HCT116 (cell line): ENCODE results near the gene HNRNPA1. TPM values are rescaled to one million over a fixed set of nuclear protein-coding genes. Genes with fewer than 3 reads are reported as not detected.
A peak's percentile ranks its signal among the peaks of the same experiment; 100 is the strongest.

ENCODE experiments used
- ATAC-seq: fragments of 200-7000 bp; cut with Tn5 transposase; 2 replicates; pipeline ENCODE4 v1.9.1; 2020; ENCODE audit warnings: mild to moderate bottlenecking, moderate library complexity
- BruUV-seq: library from RNA; stranded (reverse); fragments of 400-500 nt; replicated peaks from 2 replicates; lab custom pipeline; 2021; lab: Mats Ljungman, UMichigan
- CTCF ChIA-PET: fragments of 300-600 bp; sonication (Branson Sonifier 250); formaldehyde crosslinking; loops from one replicate; lab custom pipeline; 2021; ENCODE audit warnings: antibody characterized with exemption; lab: Charles Lee
- POLR2A ChIA-PET: fragments of 300-600, 350-600 bp; sonication (Branson Sonifier 250); formaldehyde crosslinking; loops from one replicate; lab custom pipeline; 2021; ENCODE audit warnings: antibody characterized with exemption; lab: Charles Lee
- RAD21 ChIA-PET, 2 experiments: fragments of 300-600 bp; sonication (Branson Sonifier 250); formaldehyde crosslinking; loops; one replicate each; lab custom pipeline; 2023; ENCODE audit warnings: low total read pairs in 2 of 2; ENCODE audit not compliant: uncharacterized antibody in 2 of 2, unreplicated experiment in 2 of 2, low non-redundant PET in 1 of 2; lab: Charles Lee
- DNase-seq: peaks from one replicate; pipeline ENCODE4 v3.0.0-alpha.2; 2010; ENCODE audit warnings: low read depth, low spot score
- H2AFZ ChIP-seq: fragments of 200-600 bp; shearing (Covaris generic), sonication (generic); 2 replicates; pipeline ENCODE4 v1.6.1; 2017; ENCODE audit warnings: low read depth, mixed run types, mixed read lengths, antibody characterized with exemption, low read length; ENCODE audit not compliant: poor library complexity, severe bottlenecking
- H3K27ac ChIP-seq: 2 replicates; pipeline ENCODE4 v1.5.1; 2012; ENCODE audit warnings: low read depth, low read length
- H3K27me3 ChIP-seq: fragments of 200-600 bp; sonication (generic); 2 replicates; pipeline ENCODE4 v1.6.1; 2016; ENCODE audit warnings: mixed run types, low read length, mixed read lengths; ENCODE audit not compliant: insufficient read depth
- H3K36me3 ChIP-seq, 2 experiments: fragments of 200-500 bp in 1 of 2; fragments of 200-600 bp in 1 of 2; sonication (Bioruptor generic) in 1 of 2; sonication (generic) in 1 of 2; 2 replicates each; pipeline versions ENCODE4 v1.5.1 to v1.6.1; 2014 to 2016; ENCODE audit warnings: low read length in 2 of 2, inconsistent platforms in 1 of 2, mixed read lengths in 1 of 2, mixed run types in 1 of 2; ENCODE audit not compliant: insufficient read depth in 2 of 2, control insufficient read depth in 1 of 2
- H3K4me1 ChIP-seq, 2 experiments: fragments of 200-600 bp in 1 of 2; sonication (generic) in 1 of 2; 2 replicates each; pipeline versions ENCODE4 v1.5.1 to v1.6.1; 2012 to 2017; ENCODE audit warnings: low read length in 2 of 2, inconsistent platforms in 1 of 2, mild to moderate bottlenecking in 1 of 2, mixed read lengths in 1 of 2, mixed run types in 1 of 2, moderate library complexity in 1 of 2; ENCODE audit not compliant: insufficient read depth in 2 of 2, control insufficient read depth in 1 of 2
- H3K4me2 ChIP-seq: fragments of 200-600 bp; sonication (generic); 2 replicates; pipeline ENCODE4 v1.6.1; 2017; ENCODE audit warnings: mixed run types, low read length, mixed read lengths
- H3K4me3 ChIP-seq, 2 experiments: fragments of 200-600 bp in 1 of 2; sonication (generic) in 1 of 2; replicated peaks in 1 of 2; 2 replicates each; pipeline ENCODE4 v1.5.1; 2011 to 2016; ENCODE audit warnings: low read length in 2 of 2, control low read depth in 1 of 2, low read depth in 1 of 2, mild to moderate bottlenecking in 1 of 2, mixed read lengths in 1 of 2, mixed run types in 1 of 2
- H3K79me2 ChIP-seq: fragments of 200-600 bp; sonication (generic); 2 replicates; pipeline ENCODE4 v1.6.1; 2017; ENCODE audit warnings: mild to moderate bottlenecking, mixed run types, low read length, moderate library complexity, mixed read lengths; ENCODE audit not compliant: insufficient read depth
- H3K9ac ChIP-seq: fragments of 200-600 bp; sonication (generic); 2 replicates; pipeline ENCODE4 v1.6.1; 2016; ENCODE audit warnings: low read length, mixed read lengths
- H3K9me2 ChIP-seq: fragments of 200-600 bp; sonication (generic), shearing (Covaris generic); 2 replicates; pipeline ENCODE4 v1.6.1; 2017; ENCODE audit warnings: mixed run types, mild to moderate bottlenecking, moderate library complexity; ENCODE audit not compliant: insufficient read depth
- H3K9me3 ChIP-seq, 2 experiments: fragments of 200-500 bp in 1 of 2; fragments of 200-600 bp in 1 of 2; sonication (Bioruptor generic) in 1 of 2; sonication (generic) in 1 of 2; 2 replicates each; pipeline ENCODE4 v1.6.1; 2014 to 2017; ENCODE audit warnings: low read length in 2 of 2, mixed read lengths in 2 of 2, inconsistent platforms in 1 of 2, low read depth in 1 of 2, mild to moderate bottlenecking in 1 of 2, mixed run types in 1 of 2, moderate library complexity in 1 of 2; ENCODE audit not compliant: control insufficient read depth in 1 of 2, insufficient read depth in 1 of 2
- H4K20me1 ChIP-seq: fragments of 200-600 bp; sonication (generic), shearing (Covaris generic); 2 replicates; pipeline ENCODE4 v1.6.1; 2017; ENCODE audit warnings: mixed run types, mild to moderate bottlenecking, moderate library complexity; ENCODE audit not compliant: insufficient read depth
- EZH2phosphoT487 ChIP-seq: fragments of 200-600 bp; IDR thresholded peaks from 2 replicates; pipeline ENCODE4 v1.6.1; 2018; ENCODE audit warnings: antibody characterized with exemption, borderline replicate concordance
- POLR2A ChIP-seq: IDR thresholded peaks from 2 replicates; pipeline ENCODE4 v1.7.0; 2011; ENCODE audit warnings: borderline replicate concordance; ENCODE audit not compliant: insufficient read depth, insufficient read length; ENCODE audit errors: extremely low read depth
- RAD21 ChIP-seq: IDR thresholded peaks from 2 replicates; pipeline ENCODE4 v1.6.1; 2012; ENCODE audit warnings: low read depth, mild to moderate bottlenecking
- SRF ChIP-seq: IDR thresholded peaks from 2 replicates; pipeline ENCODE4 v1.6.1; 2012; ENCODE audit warnings: low read depth
- TCF7L2 ChIP-seq: IDR thresholded peaks from 2 replicates; pipeline ENCODE4 v1.7.0; 2011; ENCODE audit warnings: borderline replicate concordance, inconsistent platforms; ENCODE audit not compliant: insufficient read depth, insufficient read length; ENCODE audit errors: extremely low read depth
- ZNF274 ChIP-seq: fragments of 200-500 bp; sonication (Bioruptor generic); IDR thresholded peaks from 2 replicates; pipeline ENCODE4 v1.6.1; 2014; ENCODE audit warnings: mild to moderate bottlenecking, low read depth, low read length, inconsistent platforms
- intact Hi-C: fragments of 100-400 bp; cut with micrococcal nuclease; formaldehyde crosslinking; loops from 2 replicates; pipeline ENCODE4 v1.10.0; 2022
- total RNA-seq: library from RNA; stranded (reverse); gene quantifications from one replicate; pipeline ENCODE4 v1.2.1, GENCODE V29; 2021; ENCODE audit not compliant: unreplicated experiment
- TF ChIP-seq, protein P1 (sequence below), 3 experiments: fragments of 200-600 bp in 1 of 3; sonication (generic) in 1 of 3; IDR thresholded peaks in 2 of 3; conservative IDR thresholded peaks in 1 of 3; 2 replicates each; pipeline ENCODE4 v1.5.1; 2012 to 2017; ENCODE audit warnings: low read depth in 2 of 3, low read length in 2 of 3, antibody characterized with exemption in 1 of 3, borderline replicate concordance in 1 of 3, control low read depth in 1 of 3, mild to moderate bottlenecking in 1 of 3, mixed read lengths in 1 of 3, mixed run types in 1 of 3, moderate library complexity in 1 of 3; ENCODE audit not compliant: insufficient read depth in 1 of 3
- TF ChIP-seq, protein P2 (sequence below): IDR thresholded peaks from 2 replicates; pipeline ENCODE4 v1.6.1; 2012; ENCODE audit warnings: low read depth
- TF ChIP-seq, protein P3 (sequence below): IDR thresholded peaks from 2 replicates; pipeline ENCODE4 v1.6.1; 2012

The HNRNPA1 gene
- total RNA-seq, 1 experiment from 2014 or later: 1,878 TPM

DNA sequence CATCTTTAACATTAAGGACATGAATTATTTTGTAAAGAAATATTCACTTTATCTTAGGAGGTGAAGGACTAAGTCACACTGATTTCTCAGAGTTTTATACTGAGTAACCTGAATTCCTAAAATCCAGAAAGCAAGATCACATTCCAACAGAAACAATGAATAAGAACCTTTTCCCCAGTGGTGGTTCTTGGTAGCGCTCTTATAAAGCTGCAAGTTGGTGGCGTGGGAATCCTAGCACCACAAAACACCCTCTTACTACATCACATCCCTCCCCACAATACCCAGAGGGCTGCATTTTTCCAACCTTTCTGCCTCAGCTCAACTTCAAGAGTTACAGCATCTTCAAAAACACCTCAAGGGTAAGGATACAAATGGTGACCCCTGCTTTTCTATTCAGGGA, 47.7 kb upstream of the HNRNPA1 start:
- RAD21 ChIA-PET: no interaction called here
- H3K27ac ChIP-seq: no peak overlapping the region
- H3K36me3 ChIP-seq: no peaks in the 10 kb centered on the region
- POLR2A ChIA-PET: no interaction called here
- CTCF ChIA-PET: interaction anchor here (1.4 kb wide), 1 partner anchor 19 kb away, joined by 5 read pairs; no protein-coding TSS in a partner anchor
- DNase-seq (no peak), ATAC-seq (peak; percentile 56)
- BruUV-seq: no TSS peak
- H3K9me3 ChIP-seq: no peaks in the 10 kb centered on the region
- no peak overlapping the region for H3K4me2 ChIP-seq
- H3K4me1 ChIP-seq: peaks cover 7 to 22% of the 10 kb centered on the region in 2 experiments; a peak in 3 of 4 replicates
- intact Hi-C loops: no loop called here
- H3K27me3 ChIP-seq: no peaks in the 10 kb centered on the region
- TF ChIP-seq SRF (no peak), EZH2phosphoT487 (no peak)
- TF ChIP-seq, protein P1, sequence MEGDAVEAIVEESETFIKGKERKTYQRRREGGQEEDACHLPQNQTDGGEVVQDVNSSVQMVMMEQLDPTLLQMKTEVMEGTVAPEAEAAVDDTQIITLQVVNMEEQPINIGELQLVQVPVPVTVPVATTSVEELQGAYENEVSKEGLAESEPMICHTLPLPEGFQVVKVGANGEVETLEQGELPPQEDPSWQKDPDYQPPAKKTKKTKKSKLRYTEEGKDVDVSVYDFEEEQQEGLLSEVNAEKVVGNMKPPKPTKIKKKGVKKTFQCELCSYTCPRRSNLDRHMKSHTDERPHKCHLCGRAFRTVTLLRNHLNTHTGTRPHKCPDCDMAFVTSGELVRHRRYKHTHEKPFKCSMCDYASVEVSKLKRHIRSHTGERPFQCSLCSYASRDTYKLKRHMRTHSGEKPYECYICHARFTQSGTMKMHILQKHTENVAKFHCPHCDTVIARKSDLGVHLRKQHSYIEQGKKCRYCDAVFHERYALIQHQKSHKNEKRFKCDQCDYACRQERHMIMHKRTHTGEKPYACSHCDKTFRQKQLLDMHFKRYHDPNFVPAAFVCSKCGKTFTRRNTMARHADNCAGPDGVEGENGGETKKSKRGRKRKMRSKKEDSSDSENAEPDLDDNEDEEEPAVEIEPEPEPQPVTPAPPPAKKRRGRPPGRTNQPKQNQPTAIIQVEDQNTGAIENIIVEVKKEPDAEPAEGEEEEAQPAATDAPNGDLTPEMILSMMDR (IDR thresholded peaks at IDR 0.05 in 2 of 3, conservative IDR thresholded peaks at IDR 0.05 in 1 of 3; ENCODE audit: borderline replicate concordance in 1 of 3, insufficient read depth in 1 of 3, low read depth in 2 of 3, low read length in 2 of 3): peak in 2 of 3 experiments; percentile 32 to 43; a peak in 4 of 6 replicates
- H3K9me2 ChIP-seq: no peaks in the 10 kb centered on the region
- no peaks in the 10 kb centered on the region for H3K79me2 ChIP-seq
- H4K20me1 ChIP-seq: no peaks in the 10 kb centered on the region
- no peak overlapping the region for H2AFZ ChIP-seq
- no peak overlapping the region for H3K9ac ChIP-seq
- H3K4me3 ChIP-seq: no peak overlapping the region

DNA sequence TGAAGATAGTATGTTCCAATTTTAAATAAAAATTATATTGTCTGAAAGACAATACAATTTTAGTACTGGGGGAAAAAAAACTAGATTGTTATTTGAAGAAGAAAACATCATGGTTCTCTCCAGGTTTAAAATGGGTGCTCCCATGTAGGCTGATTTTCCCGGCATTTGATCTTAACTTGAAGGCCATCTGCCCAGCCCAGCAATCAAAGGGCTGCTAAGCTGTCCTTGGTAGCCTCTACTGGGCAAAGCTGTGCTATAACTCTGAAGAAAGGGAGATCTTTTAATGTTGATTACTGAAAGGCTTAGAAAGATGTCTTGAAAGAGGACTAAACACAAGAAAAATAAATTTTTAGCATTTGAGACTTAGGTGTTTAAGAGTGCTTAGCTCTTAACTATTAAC, 42.0 kb upstream of the HNRNPA1 start:
- no peak overlapping the region for H3K9ac ChIP-seq
- H3K9me3 ChIP-seq: no peaks in the 10 kb centered on the region
- no peaks in the 10 kb centered on the region for H3K9me2 ChIP-seq
- DNase-seq (no peak), ATAC-seq (no peak)
- POLR2A ChIA-PET: interaction anchor here (1.3 to 1.5 kb wide), 2 partner anchors 9 to 42 kb away, joined by 4 read pairs; partner anchors contain the start of genes CBX5 and HNRNPA1
- H3K4me2 ChIP-seq: no peak overlapping the region
- no peak overlapping the region for H3K27ac ChIP-seq
- CTCF ChIA-PET: interaction anchor here (2.2 kb wide), 1 partner anchor 13 kb away, joined by 8 read pairs; no protein-coding TSS in a partner anchor
- H3K4me3 ChIP-seq: no peak overlapping the region
- H3K36me3 ChIP-seq: peaks cover 3 to 25% of the 10 kb centered on the region in 2 experiments; a peak in 2 of 4 replicates
- RAD21 ChIA-PET: no interaction called here
- H3K79me2 ChIP-seq: no peaks in the 10 kb centered on the region
- BruUV-seq: no TSS peak
- no peaks in the 10 kb centered on the region for H3K4me1 ChIP-seq
- no peak overlapping the region for H2AFZ ChIP-seq
- H3K27me3 ChIP-seq: no peaks in the 10 kb centered on the region
- TF ChIP-seq, protein P2, sequence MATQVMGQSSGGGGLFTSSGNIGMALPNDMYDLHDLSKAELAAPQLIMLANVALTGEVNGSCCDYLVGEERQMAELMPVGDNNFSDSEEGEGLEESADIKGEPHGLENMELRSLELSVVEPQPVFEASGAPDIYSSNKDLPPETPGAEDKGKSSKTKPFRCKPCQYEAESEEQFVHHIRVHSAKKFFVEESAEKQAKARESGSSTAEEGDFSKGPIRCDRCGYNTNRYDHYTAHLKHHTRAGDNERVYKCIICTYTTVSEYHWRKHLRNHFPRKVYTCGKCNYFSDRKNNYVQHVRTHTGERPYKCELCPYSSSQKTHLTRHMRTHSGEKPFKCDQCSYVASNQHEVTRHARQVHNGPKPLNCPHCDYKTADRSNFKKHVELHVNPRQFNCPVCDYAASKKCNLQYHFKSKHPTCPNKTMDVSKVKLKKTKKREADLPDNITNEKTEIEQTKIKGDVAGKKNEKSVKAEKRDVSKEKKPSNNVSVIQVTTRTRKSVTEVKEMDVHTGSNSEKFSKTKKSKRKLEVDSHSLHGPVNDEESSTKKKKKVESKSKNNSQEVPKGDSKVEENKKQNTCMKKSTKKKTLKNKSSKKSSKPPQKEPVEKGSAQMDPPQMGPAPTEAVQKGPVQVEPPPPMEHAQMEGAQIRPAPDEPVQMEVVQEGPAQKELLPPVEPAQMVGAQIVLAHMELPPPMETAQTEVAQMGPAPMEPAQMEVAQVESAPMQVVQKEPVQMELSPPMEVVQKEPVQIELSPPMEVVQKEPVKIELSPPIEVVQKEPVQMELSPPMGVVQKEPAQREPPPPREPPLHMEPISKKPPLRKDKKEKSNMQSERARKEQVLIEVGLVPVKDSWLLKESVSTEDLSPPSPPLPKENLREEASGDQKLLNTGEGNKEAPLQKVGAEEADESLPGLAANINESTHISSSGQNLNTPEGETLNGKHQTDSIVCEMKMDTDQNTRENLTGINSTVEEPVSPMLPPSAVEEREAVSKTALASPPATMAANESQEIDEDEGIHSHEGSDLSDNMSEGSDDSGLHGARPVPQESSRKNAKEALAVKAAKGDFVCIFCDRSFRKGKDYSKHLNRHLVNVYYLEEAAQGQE: no peak
- TF ChIP-seq, protein P3, sequence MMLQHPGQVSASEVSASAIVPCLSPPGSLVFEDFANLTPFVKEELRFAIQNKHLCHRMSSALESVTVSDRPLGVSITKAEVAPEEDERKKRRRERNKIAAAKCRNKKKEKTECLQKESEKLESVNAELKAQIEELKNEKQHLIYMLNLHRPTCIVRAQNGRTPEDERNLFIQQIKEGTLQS: no peak
- no peak for TF ChIP-seq POLR2A
- no peak for TF ChIP-seq EZH2phosphoT487
- TF ChIP-seq TCF7L2: no peak
- TF ChIP-seq ZNF274: no peak
- TF ChIP-seq RAD21: no peak
- H4K20me1 ChIP-seq: no peaks in the 10 kb centered on the region
- intact Hi-C loops: no loop called here
